Osteoblast (primary cell): ENCODE measurements around the gene KCNQ1. TPM values are rescaled to one million over a fixed set of nuclear protein-coding genes. Genes with fewer than 3 reads are reported as not detected.
A peak's percentile ranks its signal among the peaks of the same experiment; 100 is the strongest.
"Not testable (repeated sequence)": the region's sequence is repeated elsewhere in the genome, so short reads cannot be mapped to it uniquely, and the experiment has no call there.

Source experiments
- DNase-seq: peaks from one replicate; pipeline ENCODE4 v3.0.0; 2011; ENCODE audit warnings: low spot score, mixed read lengths; ENCODE audit not compliant: insufficient read length; ENCODE audit errors: missing footprints
- H2AFZ ChIP-seq: 2 replicates; pipeline ENCODE4 v1.6.0; 2011; ENCODE audit warnings: mild to moderate bottlenecking, low read length
- H3K27ac ChIP-seq: 2 replicates; pipeline ENCODE4 v1.5.1; 2011; ENCODE audit warnings: mild to moderate bottlenecking, low read depth, low read length, moderate library complexity
- H3K27me3 ChIP-seq: 2 replicates; pipeline ENCODE4 v1.6.0; 2012; ENCODE audit warnings: mild to moderate bottlenecking, control low read depth, inconsistent platforms, low read length, moderate library complexity; ENCODE audit not compliant: insufficient read depth
- H3K36me3 ChIP-seq: 2 replicates; pipeline ENCODE4 v1.5.1; 2011; ENCODE audit warnings: mild to moderate bottlenecking, low read length, control low read depth, moderate library complexity; ENCODE audit not compliant: insufficient read depth
- H3K4me1 ChIP-seq: 2 replicates; pipeline ENCODE4 v1.5.1; 2011; ENCODE audit warnings: mild to moderate bottlenecking, low read length, control low read depth, moderate library complexity; ENCODE audit not compliant: insufficient read depth
- H3K4me2 ChIP-seq: 2 replicates; pipeline ENCODE4 v1.6.0; 2011; ENCODE audit warnings: mild to moderate bottlenecking, low read length; ENCODE audit not compliant: insufficient read depth
- H3K4me3 ChIP-seq: fragments of 200-600 bp; sonication (generic); 3 replicates; pipeline ENCODE4 v1.5.1; 2012; ENCODE audit warnings: mild to moderate bottlenecking, low read length, inconsistent platforms; ENCODE audit not compliant: insufficient read depth
- H3K79me2 ChIP-seq: 2 replicates; pipeline ENCODE4 v1.6.0; 2012; ENCODE audit warnings: mild to moderate bottlenecking, low read length, control low read depth, inconsistent platforms; ENCODE audit not compliant: insufficient read depth
- H3K9me3 ChIP-seq: 2 replicates; pipeline ENCODE4 v1.5.1; 2011; ENCODE audit warnings: low read depth, low read length, control low read depth
- H4K20me1 ChIP-seq: 2 replicates; pipeline ENCODE4 v1.6.0; 2012; ENCODE audit warnings: mild to moderate bottlenecking, low read length, control low read depth; ENCODE audit not compliant: insufficient read depth
- CTCF ChIP-seq: IDR thresholded peaks from 2 replicates; pipeline ENCODE4 v1.5.1; 2011; ENCODE audit warnings: mild to moderate bottlenecking, low read depth, low read length, moderate library complexity; ENCODE audit errors: extremely low read depth
- total RNA-seq: library from RNA; depleted of rRNA; stranded (reverse); fragments of >200 nt; gene quantifications from 2 replicates; pipeline ENCODE4 v1.2.3, GENCODE V29; 2012

Gene KCNQ1
- total RNA-seq, 1 donor: not detected

- Histone ChIP-seq H3K4me3 (no peak overlapping the region), H3K4me2 (no peak overlapping the region), H3K36me3 (no peaks in the 10 kb centered on the region), H3K27ac (no peak overlapping the region), H3K79me2 (no peaks in the 10 kb centered on the region), H3K4me1 (no peaks in the 10 kb centered on the region), H4K20me1 (no peaks in the 10 kb centered on the region), H3K27me3 (peaks cover 7% of the 10 kb centered on the region), H3K9me3 (peaks cover 2% of the 10 kb centered on the region), H2AFZ (no peak overlapping the region)
- peak; percentile 23 for DNase-seq
- no peak for TF ChIP-seq CTCF
Observed at GRCh38 chr11:2483426-2483825, 38.6 kb downstream of the KCNQ1 start.

GRCh38 chr11:2484576-2485125 is 39.8 kb downstream of the KCNQ1 start:
- Histone ChIP-seq H2AFZ (no peak overlapping the region), H3K4me1 (no peaks in the 10 kb centered on the region), H3K79me2 (no peaks in the 10 kb centered on the region), H3K36me3 (no peaks in the 10 kb centered on the region), H3K4me3 (no peak overlapping the region), H3K27me3 (peaks cover 7% of the 10 kb centered on the region), H4K20me1 (no peaks in the 10 kb centered on the region), H3K4me2 (no peak overlapping the region), H3K27ac (no peak overlapping the region), H3K9me3 (peaks cover 2% of the 10 kb centered on the region)
- no peak for DNase-seq
- no peak for TF ChIP-seq CTCF

- Histone ChIP-seq H3K27ac (no peak overlapping the region), H2AFZ (no peak overlapping the region), H3K4me1 (no peaks in the 10 kb centered on the region), H3K27me3 (peaks cover 1% of the 10 kb centered on the region), H3K4me2 (no peak overlapping the region), H3K36me3 (no peaks in the 10 kb centered on the region), H3K9me3 (peaks cover 2% of the 10 kb centered on the region), H3K4me3 (no peak overlapping the region), H4K20me1 (no peaks in the 10 kb centered on the region), H3K79me2 (no peaks in the 10 kb centered on the region)
- no peak for DNase-seq
- TF ChIP-seq CTCF: no peak
Observed at GRCh38 chr11:2488004-2488403, 43.2 kb downstream of the KCNQ1 start.

- Histone ChIP-seq H3K4me1 (no peaks in the 10 kb centered on the region), H4K20me1 (no peaks in the 10 kb centered on the region), H3K9me3 (peaks cover 2% of the 10 kb centered on the region), H3K4me3 (no peak overlapping the region), H3K27me3 (no peaks in the 10 kb centered on the region), H3K36me3 (no peaks in the 10 kb centered on the region), H3K4me2 (no peak overlapping the region), H3K79me2 (no peaks in the 10 kb centered on the region), H3K27ac (no peak overlapping the region), H2AFZ (no peak overlapping the region)
- no peak for DNase-seq
- no peak for TF ChIP-seq CTCF
Observed at GRCh38 chr11:2489083-2489482, 44.3 kb downstream of the KCNQ1 start.

- H3K4me1 ChIP-seq, H3K27ac ChIP-seq, H3K9me3 ChIP-seq, H3K79me2 ChIP-seq, H3K36me3 ChIP-seq, H3K4me3 ChIP-seq, H2AFZ ChIP-seq, H3K4me2 ChIP-seq, H3K27me3 ChIP-seq, H4K20me1 ChIP-seq, DNase-seq: not testable (repeated sequence)
Observed at GRCh38 chr11:2497951-2498350, 53.1 kb downstream of the KCNQ1 start.
